Astrocyte (in vitro differentiated cells and primary cell): ENCODE data around the gene DEPDC1B. TPM values are rescaled to one million over a fixed set of nuclear protein-coding genes. Genes with fewer than 3 reads are reported as not detected.

ENCODE experiments used
- DNase-seq: peaks from one replicate; pipeline ENCODE4 v3.0.0-alpha.2; 2010; ENCODE audit warnings: low read depth
- FAIRE-seq: peaks from 2 replicates; lab custom pipeline; 2011; peaks lifted over from hg19 to GRCh38; lab: Jason Lieb, UNC
- H2AFZ ChIP-seq: 2 replicates; pipeline ENCODE4 v1.6.0; 2012; ENCODE audit warnings: low read depth, low read length, inconsistent platforms
- H3K27ac ChIP-seq: 2 replicates; pipeline ENCODE4 v1.5.1; 2011; ENCODE audit warnings: low read depth, low read length, inconsistent platforms
- H3K27me3 ChIP-seq: 2 replicates; pipeline ENCODE4 v1.6.0; 2011; ENCODE audit warnings: low read length, inconsistent platforms; ENCODE audit not compliant: insufficient read depth
- H3K36me3 ChIP-seq: 2 replicates; pipeline ENCODE4 v1.5.1; 2011; ENCODE audit warnings: low read length, inconsistent platforms; ENCODE audit not compliant: insufficient read depth
- H3K4me1 ChIP-seq: 2 replicates; pipeline ENCODE4 v1.5.1; 2011; ENCODE audit warnings: low read length, inconsistent platforms; ENCODE audit not compliant: insufficient read depth
- H3K4me2 ChIP-seq: 2 replicates; pipeline ENCODE4 v1.6.0; 2012; ENCODE audit warnings: low read length, inconsistent platforms
- H3K4me3 ChIP-seq: 2 replicates; pipeline ENCODE4 v1.5.1; 2011; ENCODE audit warnings: low read depth, mild to moderate bottlenecking, low read length, inconsistent platforms; ENCODE audit not compliant: insufficient read depth
- H3K79me2 ChIP-seq: 2 replicates; pipeline ENCODE4 v1.6.0; 2012; ENCODE audit warnings: mild to moderate bottlenecking, low read length, inconsistent platforms; ENCODE audit not compliant: insufficient read depth
- H3K9ac ChIP-seq: 2 replicates; pipeline ENCODE4 v1.6.0; 2012; ENCODE audit warnings: mild to moderate bottlenecking, low read length, inconsistent platforms
- H3K9me3 ChIP-seq: 2 replicates; pipeline ENCODE4 v1.5.1; 2012; ENCODE audit warnings: low read depth, mild to moderate bottlenecking, low read length, inconsistent platforms; ENCODE audit not compliant: insufficient read depth
- H4K20me1 ChIP-seq: 2 replicates; pipeline ENCODE4 v1.6.0; 2012; ENCODE audit warnings: low read length, inconsistent platforms; ENCODE audit not compliant: insufficient read depth
- H3K27ac Mint-ChIP-seq: one replicate; pipeline ENCODE4 v1.8.0; 2021; ENCODE audit warnings: mild to moderate bottlenecking, mixed read lengths; ENCODE audit not compliant: unreplicated experiment
- H3K27me3 Mint-ChIP-seq: one replicate; pipeline ENCODE4 v1.8.0; 2021; ENCODE audit warnings: low read depth, mixed read lengths; ENCODE audit not compliant: unreplicated experiment
- H3K36me3 Mint-ChIP-seq: one replicate; pipeline ENCODE4 v1.8.0; 2021; ENCODE audit warnings: low read depth, mixed read lengths; ENCODE audit not compliant: unreplicated experiment
- H3K4me1 Mint-ChIP-seq: one replicate; pipeline ENCODE4 v1.8.0; 2021; ENCODE audit warnings: low read depth, mixed read lengths; ENCODE audit not compliant: unreplicated experiment
- H3K4me3 Mint-ChIP-seq: one replicate; pipeline ENCODE4 v1.8.0; 2021; ENCODE audit warnings: mild to moderate bottlenecking, moderate library complexity, mixed read lengths; ENCODE audit not compliant: unreplicated experiment
- H3K9me3 Mint-ChIP-seq: one replicate; pipeline ENCODE4 v1.8.0; 2021; ENCODE audit warnings: mild to moderate bottlenecking, mixed read lengths; ENCODE audit not compliant: unreplicated experiment
- EZH2 ChIP-seq: IDR thresholded peaks from 2 replicates; pipeline ENCODE4 v1.6.1; 2012; ENCODE audit warnings: mild to moderate bottlenecking, low read length, inconsistent platforms; ENCODE audit not compliant: insufficient read depth
- total RNA-seq: library from RNA; stranded (reverse); gene quantifications from 2 replicates; pipeline ENCODE4 v1.2.1, GENCODE V29; 2021
- TF ChIP-seq, protein P1 (sequence below): IDR thresholded peaks from 2 replicates; pipeline ENCODE4 v1.5.1; 2011; ENCODE audit warnings: low read depth, mild to moderate bottlenecking, inconsistent platforms, low read length, moderate library complexity; ENCODE audit not compliant: insufficient read depth

Gene DEPDC1B
- total RNA-seq, 1 donor from 2014 or later, result 2.2 TPM

GRCh38 chr5:60636644-60637043 lies 63.3 kb downstream of the DEPDC1B start:
- Histone ChIP-seq H3K79me2 (no peaks in the 10 kb centered on the region), H3K9ac (no peak overlapping the region), H3K27me3 (no peaks in the 10 kb centered on the region), H3K36me3 (no peaks in the 10 kb centered on the region), H4K20me1 (no peaks in the 10 kb centered on the region), H3K27ac (no peak overlapping the region), H3K4me3 (no peak overlapping the region), H3K4me1 (peaks cover 7% of the 10 kb centered on the region), H3K4me2 (no peak overlapping the region), H2AFZ (no peak overlapping the region), H3K9me3 (no peaks in the 10 kb centered on the region)
- H3K4me3 Mint-ChIP-seq, result no peak overlapping the region
- no peak for TF ChIP-seq EZH2
- TF ChIP-seq, protein P1, sequence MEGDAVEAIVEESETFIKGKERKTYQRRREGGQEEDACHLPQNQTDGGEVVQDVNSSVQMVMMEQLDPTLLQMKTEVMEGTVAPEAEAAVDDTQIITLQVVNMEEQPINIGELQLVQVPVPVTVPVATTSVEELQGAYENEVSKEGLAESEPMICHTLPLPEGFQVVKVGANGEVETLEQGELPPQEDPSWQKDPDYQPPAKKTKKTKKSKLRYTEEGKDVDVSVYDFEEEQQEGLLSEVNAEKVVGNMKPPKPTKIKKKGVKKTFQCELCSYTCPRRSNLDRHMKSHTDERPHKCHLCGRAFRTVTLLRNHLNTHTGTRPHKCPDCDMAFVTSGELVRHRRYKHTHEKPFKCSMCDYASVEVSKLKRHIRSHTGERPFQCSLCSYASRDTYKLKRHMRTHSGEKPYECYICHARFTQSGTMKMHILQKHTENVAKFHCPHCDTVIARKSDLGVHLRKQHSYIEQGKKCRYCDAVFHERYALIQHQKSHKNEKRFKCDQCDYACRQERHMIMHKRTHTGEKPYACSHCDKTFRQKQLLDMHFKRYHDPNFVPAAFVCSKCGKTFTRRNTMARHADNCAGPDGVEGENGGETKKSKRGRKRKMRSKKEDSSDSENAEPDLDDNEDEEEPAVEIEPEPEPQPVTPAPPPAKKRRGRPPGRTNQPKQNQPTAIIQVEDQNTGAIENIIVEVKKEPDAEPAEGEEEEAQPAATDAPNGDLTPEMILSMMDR, result no peak
- DNase-seq, result no peak
- no peaks in the 10 kb centered on the region for H3K27me3 Mint-ChIP-seq
- peaks cover 10% of the 10 kb centered on the region for H3K4me1 Mint-ChIP-seq
- H3K27ac Mint-ChIP-seq, result no peak overlapping the region
- peaks cover 2% of the 10 kb centered on the region for H3K36me3 Mint-ChIP-seq
- H3K9me3 Mint-ChIP-seq, result no peaks in the 10 kb centered on the region
- no peak for FAIRE-seq

- H3K4me1 ChIP-seq, result peaks cover 7% of the 10 kb centered on the region
- no peak overlapping the region for H3K27ac ChIP-seq
- DNase-seq (no peak), FAIRE-seq (no peak)
- Mint-ChIP-seq H3K9me3 (peaks cover under 1% of the 10 kb centered on the region), H3K27ac (no peak overlapping the region), H3K4me3 (no peak overlapping the region), H3K4me1 (peaks cover 10% of the 10 kb centered on the region), H3K27me3 (no peaks in the 10 kb centered on the region), H3K36me3 (peaks cover 2% of the 10 kb centered on the region)
- H3K79me2 ChIP-seq, result no peaks in the 10 kb centered on the region
- H3K4me3 ChIP-seq, result no peak overlapping the region
- H3K4me2 ChIP-seq, result no peak overlapping the region
- H4K20me1 ChIP-seq, result no peaks in the 10 kb centered on the region
- no peaks in the 10 kb centered on the region for H3K9me3 ChIP-seq
- no peak overlapping the region for H3K9ac ChIP-seq
- no peak overlapping the region for H2AFZ ChIP-seq
- H3K36me3 ChIP-seq, result no peaks in the 10 kb centered on the region
- no peaks in the 10 kb centered on the region for H3K27me3 ChIP-seq
- TF ChIP-seq EZH2, result no peak
- TF ChIP-seq, protein P1, result no peak
These were observed 64.0 kb downstream of the DEPDC1B start for GRCh38 chr5:60636001-60636400.

GRCh38 chr5:60634051-60634450 lies 65.9 kb downstream of the DEPDC1B start:
- TF ChIP-seq, protein P1, result no peak
- no peak for TF ChIP-seq EZH2
- Mint-ChIP-seq H3K27me3 (no peaks in the 10 kb centered on the region), H3K9me3 (peaks cover 6% of the 10 kb centered on the region), H3K4me1 (peaks cover 10% of the 10 kb centered on the region), H3K4me3 (no peak overlapping the region), H3K27ac (no peak overlapping the region), H3K36me3 (peaks cover 7% of the 10 kb centered on the region)
- Histone ChIP-seq H3K79me2 (no peaks in the 10 kb centered on the region), H3K4me3 (no peak overlapping the region), H3K9ac (no peak overlapping the region), H3K27ac (no peak overlapping the region), H4K20me1 (no peaks in the 10 kb centered on the region), H3K4me1 (peaks cover 7% of the 10 kb centered on the region), H2AFZ (no peak overlapping the region), H3K9me3 (no peaks in the 10 kb centered on the region), H3K36me3 (no peaks in the 10 kb centered on the region), H3K27me3 (no peaks in the 10 kb centered on the region), H3K4me2 (no peak overlapping the region)
- FAIRE-seq (no peak), DNase-seq (no peak)
